HepG2 (cell line): Measurements from ENCODE around the gene PLA2G2E. TPM values are rescaled to one million over a fixed set of nuclear protein-coding genes. Genes with fewer than 3 reads are reported as not detected.
A peak's percentile ranks its signal among the peaks of the same experiment; 100 is the strongest.

Experiments used
- ATAC-seq: fragments of 200-7000 bp; cut with Tn5 transposase; 3 replicates; pipeline ENCODE4 v1.9.1; 2020; ENCODE audit warnings: mild to moderate bottlenecking, moderate library complexity
- BruUV-seq: library from RNA; stranded (reverse); fragments of 400-500 nt; replicated peaks from 2 replicates; lab custom pipeline; 2021; lab: Mats Ljungman, UMichigan
- CTCF ChIA-PET: fragments of 300-600 bp; formaldehyde crosslinking; extraction: SDS; loops from one replicate; lab custom pipeline; 2021; ENCODE audit warnings: low total read pairs, inconsistent platforms, low intra/inter-chr PET ratio; lab: Yijun Ruan, JAX
- POLR2A ChIA-PET: fragments of 350-600 bp; sonication (Branson Sonifier 250); formaldehyde crosslinking; loops from one replicate; lab custom pipeline; 2020; ENCODE audit warnings: antibody characterized with exemption, inconsistent platforms; lab: Yijun Ruan, JAX
- DNase-seq: peaks from one replicate; pipeline ENCODE4 v3.0.0-alpha.2; 2015; ENCODE audit warnings: low spot score
- FAIRE-seq: peaks from 3 replicates; lab custom pipeline; 2011; peaks lifted over from hg19 to GRCh38; lab: Jason Lieb, UNC
- H2AFZ ChIP-seq: one replicate; pipeline ENCODE4 v1.6.1; 2011; ENCODE audit warnings: low read length, inconsistent platforms
- H3K27ac ChIP-seq: fragments of 300-600 bp; 3 replicates; pipeline ENCODE4 v1.8.0; 2011; ENCODE audit warnings: mixed run types, mild to moderate bottlenecking, mixed read lengths, low read length, inconsistent platforms; ENCODE audit not compliant: insufficient read depth; ENCODE audit errors: extremely low read length
- H3K27me3 ChIP-seq, 2 experiments: fragments of 200-600 bp in 1 of 2; 2 replicates in 1 of 2; 3 replicates in 1 of 2; pipeline versions ENCODE4 v1.6.0 to v1.8.0; 2011; ENCODE audit warnings: low read length in 2 of 2, mild to moderate bottlenecking in 2 of 2, moderate library complexity in 2 of 2, inconsistent platforms in 1 of 2; ENCODE audit not compliant: insufficient read depth in 2 of 2, control insufficient read depth in 1 of 2
- H3K36me3 ChIP-seq, 2 experiments: fragments of 200-600 bp in 1 of 2; replicated peaks in 1 of 2; 2 replicates in 1 of 2; 3 replicates in 1 of 2; pipeline versions ENCODE4 v1.5.1 to v1.8.0; 2011; ENCODE audit warnings: low read length in 2 of 2, inconsistent platforms in 1 of 2; ENCODE audit not compliant: insufficient read depth in 2 of 2, control insufficient read depth in 1 of 2
- H3K4me1 ChIP-seq: 2 replicates; pipeline ENCODE4 v1.5.1; 2012; ENCODE audit warnings: low read length, inconsistent platforms; ENCODE audit not compliant: insufficient read depth
- H3K4me2 ChIP-seq: 2 replicates; pipeline ENCODE4 v1.6.0; 2011; ENCODE audit warnings: low read depth, low read length, inconsistent platforms
- H3K4me3 ChIP-seq, 3 experiments: fragments of 200-600 bp in 1 of 3; sonication (generic), shearing (Covaris generic) in 1 of 3; replicated peaks in 1 of 3; 2 replicates each; pipeline ENCODE4 v1.5.1; 2011 to 2016; ENCODE audit warnings: low read length in 3 of 3, inconsistent platforms in 2 of 3, low read depth in 2 of 3, mild to moderate bottlenecking in 2 of 3, control low read depth in 1 of 3, mixed read lengths in 1 of 3; ENCODE audit not compliant: insufficient read depth in 1 of 3
- H3K79me2 ChIP-seq: one replicate; pipeline ENCODE4 v1.6.1; 2011; ENCODE audit warnings: low read length, inconsistent platforms; ENCODE audit not compliant: insufficient read depth
- H3K9ac ChIP-seq: 2 replicates; pipeline ENCODE4 v1.6.0; 2011; ENCODE audit warnings: mild to moderate bottlenecking, low read depth, low read length, inconsistent platforms; ENCODE audit not compliant: insufficient read depth
- H3K9me3 ChIP-seq: 2 replicates; pipeline ENCODE4 v1.5.1; 2012; ENCODE audit warnings: mild to moderate bottlenecking, low read length
- H4K20me1 ChIP-seq: 2 replicates; pipeline ENCODE4 v1.6.0; 2011; ENCODE audit warnings: inconsistent platforms, mild to moderate bottlenecking, low read length, moderate library complexity; ENCODE audit not compliant: insufficient read depth
- HOXD1 ChIP-seq: sonication (generic); formaldehyde crosslinking; IDR thresholded peaks from 2 replicates; pipeline ENCODE4 v1.5.0; 2020; ENCODE audit warnings: missing genetic modification reagents
- ZBTB40 ChIP-seq, 2 experiments: fragments of 450-650 bp in 1 of 2; sonication (generic) in 1 of 2; formaldehyde crosslinking in 1 of 2; IDR thresholded peaks; 2 replicates each; pipeline versions ENCODE4 v1.6.1 to v1.8.0; 2016 to 2022; ENCODE audit warnings: antibody characterized with exemption in 1 of 2, mild to moderate bottlenecking in 1 of 2, missing genetic modification reagents in 1 of 2
- WGBS: methylation state at CpG from one replicate; pipeline ENCODE4 v1.1.6; 2017; ENCODE audit warnings: low lambda C conversion rate; 5-methylcytosine and 5-hydroxymethylcytosine counted together
- in situ Hi-C: cut with HindIII; loops from 2 replicates; pipeline ENCODE4 v1.10.0; 2017; ENCODE audit warnings: low pct_unique_long_range_greater_than_20kb; ENCODE audit not compliant: extremely low pct_ligation_motif_present
- intact Hi-C: fragments of 100-400 bp; cut with micrococcal nuclease; formaldehyde crosslinking; loops from one replicate; pipeline ENCODE4 v1.10.0; 2022; ENCODE audit not compliant: unreplicated experiment
- polyA plus RNA-seq, 8 experiments: library from polyadenylated mRNA; depleted of rRNA in 3 of 8; stranded (reverse) in 7 of 8; unstranded in 1 of 8; fragments of >200 nt; fragmentation: Illumina TruSeq in 4 of 8; extraction: Trizol in 4 of 8; gene quantifications; 2 replicates each; pipeline versions ENCODE4 v1.2.1 to v1.2.3, GENCODE V29; 2011 to 2016; ENCODE audit warnings: low read depth in 4 of 8, missing spikeins in 1 of 8, mixed read lengths in 1 of 8; ENCODE audit not compliant: insufficient read depth in 1 of 8
- total RNA-seq, 5 experiments: library from RNA; depleted of rRNA; stranded (reverse); fragments of >200 nt; fragmentation: Illumina TruSeq; extraction: Trizol; gene quantifications; 2 replicates each; pipeline ENCODE4 v1.2.3, GENCODE V29; 2016; ENCODE audit warnings: low read depth in 1 of 5

Gene PLA2G2E
- total and polyA plus RNA-seq, 2 of the 13 experiments (the other 11 are each of a cell fraction or from before 2014, with no cell fraction given): not detected

- Histone ChIP-seq H3K4me2 (no peak overlapping the region), H3K9ac (no peak overlapping the region), H3K27me3 (no peaks in the 10 kb centered on the region), H3K4me3 (no peak overlapping the region), H4K20me1 (no peaks in the 10 kb centered on the region), H3K79me2 (no peaks in the 10 kb centered on the region), H2AFZ (no peak overlapping the region), H3K4me1 (peaks cover 22% of the 10 kb centered on the region), H3K36me3 (no peaks in the 10 kb centered on the region), H3K9me3 (peaks cover 24% of the 10 kb centered on the region), H3K27ac (no peak overlapping the region)
- WGBS: 86% methylated on average over 11 of the region's 11 CpGs
- no peak for FAIRE-seq
- BruUV-seq: no TSS peak
- intact Hi-C loops: no loop called here
- in situ Hi-C loops: no loop called here
- POLR2A ChIA-PET: no interaction called here
- ATAC-seq: no peak
- no peak for TF ChIP-seq HOXD1 (CRISPR knock-in tag)
- TF ChIP-seq ZBTB40 (IDR thresholded peaks at IDR 0.05): no peak
- 0 out of 2 replicates have a peak, but pooled peaks have one; percentile 37 for TF ChIP-seq ZBTB40 (CRISPR knock-in tag; IDR thresholded peaks at IDR 0.05)
- CTCF ChIA-PET: no interaction called here
- DNase-seq: no peak
These were observed 32.2 kb upstream of the PLA2G2E start for GRCh38 chr1:19955534-19956170.
